Anterior cingulate cortex (tissue), 58 donors: ENCODE data around the gene SDK2.

Experiments
- DNase-seq, 58 donors: peaks; one replicate each; lab custom pipeline; 2025; lab: John Stamatoyannopoulos, UW

The SDK2 gene

GRCh38 chr17:73520369-73520761 lies 123.9 kb downstream of the SDK2 start:
- no peak for DNase-seq

GRCh38 chr17:73519714-73520368 lies 124.4 kb downstream of the SDK2 start:
- no peak for DNase-seq

GRCh38 chr17:73519011-73519410 lies 125.2 kb downstream of the SDK2 start:
- no peak for DNase-seq

- DNase-seq = no peak
Observed at GRCh38 chr17:73516431-73516830, 127.8 kb downstream of the SDK2 start.

- no peak for DNase-seq
Observed at GRCh38 chr17:73514146-73514863, 129.9 kb downstream of the SDK2 start.

GRCh38 chr17:73513426-73513825 lies 130.8 kb downstream of the SDK2 start:
- DNase-seq = peak in 26 of 58 donors; percentile 13 to 70 (median 33)

- DNase-seq = no peak
Observed at GRCh38 chr17:73511719-73512115, 132.5 kb downstream of the SDK2 start.

- DNase-seq = peak in 30 of 58 donors; percentile 7 to 75 (median 39)
Observed at GRCh38 chr17:73510981-73511718, 133.1 kb downstream of the SDK2 start.

- no peak for DNase-seq
Observed at GRCh38 chr17:73508931-73509605, 135.2 kb downstream of the SDK2 start.

GRCh38 chr17:73508057-73508930 lies 136.0 kb downstream of the SDK2 start:
- DNase-seq = no peak

GRCh38 chr17:73506470-73507435 lies 137.5 kb downstream of the SDK2 start:
- no peak for DNase-seq

GRCh38 chr17:73503560-73503959 lies 140.7 kb downstream of the SDK2 start:
- no peak for DNase-seq

GRCh38 chr17:73500414-73500999 lies 143.7 kb downstream of the SDK2 start:
- DNase-seq = no peak

- DNase-seq = no peak
Observed at GRCh38 chr17:73498886-73499554, 145.2 kb downstream of the SDK2 start.

- peak in 1 of 58 donors; percentile 21 for DNase-seq
Observed at GRCh38 chr17:73498176-73498575, 146.1 kb downstream of the SDK2 start.

- DNase-seq = no peak
Observed at GRCh38 chr17:73497721-73498120, 146.5 kb downstream of the SDK2 start.

GRCh38 chr17:73496232-73496631 lies 148.0 kb downstream of the SDK2 start:
- DNase-seq = no peak

- DNase-seq = no peak
Observed at GRCh38 chr17:73495641-73496040, 148.6 kb downstream of the SDK2 start.
